GM21723 (cell line): ENCODE measurements around the gene ANKZF1.
"Not testable (repeated sequence)": the region's sequence is repeated elsewhere in the genome, so short reads cannot be mapped to it uniquely, and the experiment has no call there.

Experiments
- ATAC-seq: cut with Tn5 transposase; IDR thresholded peaks from one replicate; pipeline ENCODE4 v1.9.1; 2021; ENCODE audit warnings: mild to moderate bottlenecking, moderate library complexity; ENCODE audit not compliant: unreplicated experiment

The ANKZF1 gene

GRCh38 chr2:219229305-219230058 is at the start of gene ANKZF1, which contains the start of gene ATG9A:
TSS of gene ANKZF1 (plus strand) at chr2:219229806. CDS start at chr2:219230258, 452 bp downstream.
TSS of gene ATG9A (minus strand) at chr2:219229636. CDS start at chr2:219228024, 1,612 bp downstream.
- ATAC-seq: peak; percentile 98

GRCh38 chr2:219180961-219181360 is 48.6 kb upstream of the ANKZF1 start:
- no peak for ATAC-seq

GRCh38 chr2:219181531-219181930 is 48.1 kb upstream of the ANKZF1 start:
- no peak for ATAC-seq

GRCh38 chr2:219182331-219183150 is 47.1 kb upstream of the ANKZF1 start:
- ATAC-seq: no peak

GRCh38 chr2:219183151-219183772 is 46.3 kb upstream of the ANKZF1 start:
- ATAC-seq: no peak

- ATAC-seq: no peak
These were observed 45.5 kb upstream of the ANKZF1 start for GRCh38 chr2:219184121-219184520.

GRCh38 chr2:219186754-219187456 is 42.7 kb upstream of the ANKZF1 start:
- no peak for ATAC-seq

- ATAC-seq: no peak
These were observed 32.2 kb upstream of the ANKZF1 start for GRCh38 chr2:219197388-219197787.

- no peak for ATAC-seq
These were observed 30.6 kb upstream of the ANKZF1 start for GRCh38 chr2:219198974-219199373.

GRCh38 chr2:219199470-219200211 is 30.0 kb upstream of the ANKZF1 start:
- no peak for ATAC-seq

GRCh38 chr2:219200502-219201326 is 28.9 kb upstream of the ANKZF1 start:
- not testable (repeated sequence) for ATAC-seq

GRCh38 chr2:219201331-219201730 is 28.3 kb upstream of the ANKZF1 start:
- ATAC-seq: not testable (repeated sequence)

GRCh38 chr2:219204425-219205164 is 25.0 kb upstream of the ANKZF1 start:
- no peak for ATAC-seq

GRCh38 chr2:219205165-219205538 is 24.5 kb upstream of the ANKZF1 start:
- ATAC-seq: no peak

GRCh38 chr2:219205981-219206327 is 23.7 kb upstream of the ANKZF1 start:
- ATAC-seq: no peak

GRCh38 chr2:219206328-219207133 is 23.1 kb upstream of the ANKZF1 start, which contains the start of gene ZFAND2B:
TSS of gene ZFAND2B (plus strand) at chr2:219206782. CDS start at chr2:219206988, 206 bp downstream.
- peak; percentile 97 for ATAC-seq

- ATAC-seq: no peak
These were observed 22.3 kb upstream of the ANKZF1 start for GRCh38 chr2:219207134-219207883.
